Neural progenitor cell (in vitro differentiated cells): ENCODE data around the gene RBM15. TPM values are rescaled to one million over a fixed set of nuclear protein-coding genes. Genes with fewer than 3 reads are reported as not detected.
A peak's percentile ranks its signal among the peaks of the same experiment; 100 is the strongest.

Experiments
- DNase-seq: peaks from one replicate; pipeline ENCODE4 v3.0.0-alpha.2; 2016; ENCODE audit warnings: low spot score
- H2AFZ ChIP-seq: fragments of 200-600 bp; sonication (generic); replicated peaks from 2 replicates; pipeline ENCODE4 v1.6.1; 2016; ENCODE audit warnings: antibody characterized with exemption
- H3F3A ChIP-seq: fragments of 200-600 bp; sonication (generic); 2 replicates; pipeline ENCODE4 v1.6.1; 2016; ENCODE audit warnings: antibody characterized with exemption, low read depth
- H3K27ac ChIP-seq: fragments of 200-600 bp; sonication (generic); 2 replicates; pipeline ENCODE4 v1.5.1; 2016; ENCODE audit warnings: mild to moderate bottlenecking
- H3K27me3 ChIP-seq: fragments of 200-600 bp; sonication (generic); 2 replicates; pipeline ENCODE4 v1.6.1; 2016; ENCODE audit warnings: mild to moderate bottlenecking, moderate library complexity
- H3K36me3 ChIP-seq: fragments of 200-600 bp; sonication (generic); 2 replicates; pipeline ENCODE4 v1.5.1; 2016
- H3K4me1 ChIP-seq: fragments of 200-600 bp; sonication (generic); 2 replicates; pipeline ENCODE4 v1.6.1; 2016; ENCODE audit warnings: mixed run types
- H3K4me2 ChIP-seq: fragments of 200-600 bp; sonication (generic); 2 replicates; pipeline ENCODE4 v1.6.1; 2016
- H3K4me3 ChIP-seq: fragments of 200-600 bp; sonication (generic); 2 replicates; pipeline ENCODE4 v1.5.1; 2016
- H3K79me2 ChIP-seq: fragments of 200-600 bp; sonication (generic); 2 replicates; pipeline ENCODE4 v1.6.1; 2016; ENCODE audit warnings: low read depth
- H3K9ac ChIP-seq: fragments of 200-600 bp; sonication (generic); 2 replicates; pipeline ENCODE4 v1.6.1; 2016
- H3K9me3 ChIP-seq: fragments of 200-600 bp; sonication (generic); 2 replicates; pipeline ENCODE4 v1.5.1; 2016; ENCODE audit warnings: low read depth
- H4K20me1 ChIP-seq: fragments of 200-600 bp; sonication (generic); 2 replicates; pipeline ENCODE4 v1.6.1; 2016; ENCODE audit warnings: low read depth
- H3K27ac Mint-ChIP-seq: 3 replicates; pipeline ENCODE4 v1.8.0; 2021; ENCODE audit warnings: mixed read lengths
- H3K27me3 Mint-ChIP-seq: 2 replicates; pipeline ENCODE4 v1.8.0; 2022; ENCODE audit warnings: low read depth, mild to moderate bottlenecking, inconsistent platforms, moderate library complexity, mixed read lengths; ENCODE audit not compliant: insufficient read depth
- H3K36me3 Mint-ChIP-seq: 3 replicates; pipeline ENCODE4 v1.8.0; 2021; ENCODE audit warnings: mixed read lengths
- H3K4me1 Mint-ChIP-seq: 3 replicates; pipeline ENCODE4 v1.8.0; 2021; ENCODE audit warnings: mixed read lengths
- H3K4me3 Mint-ChIP-seq: 3 replicates; pipeline ENCODE4 v1.8.0; 2021; ENCODE audit warnings: mild to moderate bottlenecking, moderate library complexity, mixed read lengths
- H3K9me3 Mint-ChIP-seq: 3 replicates; pipeline ENCODE4 v1.8.0; 2020; ENCODE audit warnings: mixed read lengths
- EZH2 ChIP-seq: fragments of 200-600 bp; sonication (generic); IDR thresholded peaks from 2 replicates; pipeline ENCODE4 v1.6.1; 2017; ENCODE audit warnings: antibody characterized with exemption, mild to moderate bottlenecking, moderate library complexity
- EZH2phosphoT487 ChIP-seq: fragments of 200-600 bp; sonication (generic); IDR thresholded peaks from 2 replicates; pipeline ENCODE4 v1.6.1; 2017; ENCODE audit warnings: antibody characterized with exemption
- total RNA-seq: library from RNA; depleted of rRNA; stranded (reverse); fragments of >200 nt; gene quantifications from 2 replicates; pipeline ENCODE4 v1.2.3, GENCODE V29; 2015; ENCODE audit warnings: low replicate concordance
- TF ChIP-seq, protein P1 (sequence below): fragments of 200-600 bp; sonication (generic); IDR thresholded peaks from 2 replicates; pipeline ENCODE4 v1.5.1; 2017; ENCODE audit warnings: antibody characterized with exemption, mild to moderate bottlenecking

The RBM15 gene
- total RNA-seq, 1 donor from 2014 or later: 66.9 TPM

DNA sequence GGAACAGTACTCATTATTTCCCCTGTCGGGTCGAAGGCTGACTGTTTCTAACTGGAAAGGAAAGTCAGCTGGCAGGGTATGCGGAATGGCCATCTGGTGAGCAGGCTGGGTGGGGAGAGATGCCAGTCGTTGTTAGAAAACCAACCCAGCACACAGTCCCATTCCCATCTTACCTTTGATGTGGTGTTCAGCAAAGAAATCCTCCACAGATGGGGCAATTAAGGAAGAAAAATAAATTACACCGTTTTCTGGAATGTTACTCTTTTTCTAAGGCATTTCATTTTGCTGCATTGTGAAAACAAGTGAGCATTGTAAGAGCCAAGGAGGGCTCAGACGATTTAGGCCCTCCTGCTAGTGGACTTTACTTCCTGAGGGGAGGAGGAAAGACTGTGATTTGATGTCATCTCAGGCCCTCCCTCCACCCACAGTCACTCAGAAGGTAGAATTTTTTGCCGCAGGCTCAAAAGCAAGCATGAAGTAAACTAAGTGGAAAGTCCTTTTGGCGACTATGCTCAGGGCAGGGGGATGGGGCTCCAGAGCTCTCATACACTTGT lies 51.6 kb downstream of the RBM15 start, which contains the start of gene SLC16A4:
SLC16A4 (minus strand) TSS at position 335 of the 554 bp plus-strand sequence. CDS start 1,703 bp downstream, outside the sequence.
- no peak within 1 kb of the TSS for H3K4me3 Mint-ChIP-seq
- Histone ChIP-seq H3K9ac (no peak within 1 kb of the TSS), H3K27ac (no peak within 1 kb of the TSS)

GRCh38 chr1:110393286-110393685 lies 54.1 kb downstream of the RBM15 start:
- peaks cover 12% of the 10 kb centered on the region for H3K4me1 ChIP-seq
- no peak overlapping the region for H3K9ac ChIP-seq
- peaks cover 10% of the 10 kb centered on the region for H3K4me1 Mint-ChIP-seq
- H3K4me3 ChIP-seq: no peak overlapping the region
- no peaks in the 10 kb centered on the region for H3K79me2 ChIP-seq
- no peaks in the 10 kb centered on the region for H3K9me3 ChIP-seq
- H3K4me2 ChIP-seq: no peak overlapping the region
- H4K20me1 ChIP-seq: no peaks in the 10 kb centered on the region
- no peaks in the 10 kb centered on the region for H3F3A ChIP-seq
- H3K27ac ChIP-seq: no peak overlapping the region
- peaks cover 3% of the 10 kb centered on the region for H3K27me3 Mint-ChIP-seq
- no peaks in the 10 kb centered on the region for H3K27me3 ChIP-seq
- no peaks in the 10 kb centered on the region for H3K36me3 ChIP-seq
- H3K27ac Mint-ChIP-seq: no peak overlapping the region
- peaks cover 12% of the 10 kb centered on the region for H3K36me3 Mint-ChIP-seq
- H2AFZ ChIP-seq: no peak overlapping the region
- no peaks in the 10 kb centered on the region for H3K9me3 Mint-ChIP-seq
- TF ChIP-seq EZH2 (no peak), EZH2phosphoT487 (no peak)
- TF ChIP-seq, protein P1, sequence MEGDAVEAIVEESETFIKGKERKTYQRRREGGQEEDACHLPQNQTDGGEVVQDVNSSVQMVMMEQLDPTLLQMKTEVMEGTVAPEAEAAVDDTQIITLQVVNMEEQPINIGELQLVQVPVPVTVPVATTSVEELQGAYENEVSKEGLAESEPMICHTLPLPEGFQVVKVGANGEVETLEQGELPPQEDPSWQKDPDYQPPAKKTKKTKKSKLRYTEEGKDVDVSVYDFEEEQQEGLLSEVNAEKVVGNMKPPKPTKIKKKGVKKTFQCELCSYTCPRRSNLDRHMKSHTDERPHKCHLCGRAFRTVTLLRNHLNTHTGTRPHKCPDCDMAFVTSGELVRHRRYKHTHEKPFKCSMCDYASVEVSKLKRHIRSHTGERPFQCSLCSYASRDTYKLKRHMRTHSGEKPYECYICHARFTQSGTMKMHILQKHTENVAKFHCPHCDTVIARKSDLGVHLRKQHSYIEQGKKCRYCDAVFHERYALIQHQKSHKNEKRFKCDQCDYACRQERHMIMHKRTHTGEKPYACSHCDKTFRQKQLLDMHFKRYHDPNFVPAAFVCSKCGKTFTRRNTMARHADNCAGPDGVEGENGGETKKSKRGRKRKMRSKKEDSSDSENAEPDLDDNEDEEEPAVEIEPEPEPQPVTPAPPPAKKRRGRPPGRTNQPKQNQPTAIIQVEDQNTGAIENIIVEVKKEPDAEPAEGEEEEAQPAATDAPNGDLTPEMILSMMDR: no peak
- no peak for DNase-seq
- no peak overlapping the region for H3K4me3 Mint-ChIP-seq

More for the DNA sequence above, 51.6 kb downstream of the RBM15 start, which contains the start of gene SLC16A4:
- H4K20me1 ChIP-seq: no peaks in the 10 kb centered on the region
- TF ChIP-seq EZH2 (no peak), EZH2phosphoT487 (no peak)
- TF ChIP-seq, protein P1: no peak
- no peak within 1 kb of the TSS for H3K4me3 ChIP-seq
- H3K4me2 ChIP-seq: peak within 1 kb of the TSS; percentile 1
- no peaks in the 10 kb centered on the region for H3K36me3 ChIP-seq
- DNase-seq: peak; percentile 25
- no peaks in the 10 kb centered on the region for H3K9me3 ChIP-seq
- Mint-ChIP-seq H3K36me3 (peaks cover 9% of the 10 kb centered on the region), H3K9me3 (no peaks in the 10 kb centered on the region), H3K27me3 (peaks cover 3% of the 10 kb centered on the region), H3K27ac (peak within 1 kb of the TSS; percentile 80), H3K4me1 (peaks cover 10% of the 10 kb centered on the region)
- no peaks in the 10 kb centered on the region for H3K27me3 ChIP-seq
- H3F3A ChIP-seq: no peaks in the 10 kb centered on the region
- H3K4me1 ChIP-seq: peaks cover 12% of the 10 kb centered on the region
- no peaks in the 10 kb centered on the region for H3K79me2 ChIP-seq
- no peak within 1 kb of the TSS for H2AFZ ChIP-seq

GRCh38 chr1:110393691-110394492 lies 54.7 kb downstream of the RBM15 start:
- H3K4me3 ChIP-seq: no peak overlapping the region
- no peaks in the 10 kb centered on the region for H4K20me1 ChIP-seq
- no peak overlapping the region for H3K27ac Mint-ChIP-seq
- H2AFZ ChIP-seq: no peak overlapping the region
- no peaks in the 10 kb centered on the region for H3K9me3 ChIP-seq
- no peaks in the 10 kb centered on the region for H3K27me3 ChIP-seq
- DNase-seq: no peak
- H3F3A ChIP-seq: no peaks in the 10 kb centered on the region
- H3K27ac ChIP-seq: no peak overlapping the region
- H3K36me3 ChIP-seq: no peaks in the 10 kb centered on the region
- peaks cover 13% of the 10 kb centered on the region for H3K36me3 Mint-ChIP-seq
- TF ChIP-seq EZH2phosphoT487: no peak
- TF ChIP-seq EZH2: no peak
- H3K4me1 ChIP-seq: peaks cover 12% of the 10 kb centered on the region
- no peaks in the 10 kb centered on the region for H3K9me3 Mint-ChIP-seq
- no peak overlapping the region for H3K4me3 Mint-ChIP-seq
- H3K4me2 ChIP-seq: no peak overlapping the region
- peaks cover 3% of the 10 kb centered on the region for H3K27me3 Mint-ChIP-seq
- H3K9ac ChIP-seq: no peak overlapping the region
- H3K79me2 ChIP-seq: no peaks in the 10 kb centered on the region
- H3K4me1 Mint-ChIP-seq: peaks cover 10% of the 10 kb centered on the region

GRCh38 chr1:110394493-110394820 lies 55.3 kb downstream of the RBM15 start:
- Histone ChIP-seq H3K4me3 (no peak overlapping the region), H3K9ac (no peak overlapping the region), H2AFZ (no peak overlapping the region), H4K20me1 (no peaks in the 10 kb centered on the region), H3K4me1 (peaks cover 12% of the 10 kb centered on the region), H3K9me3 (no peaks in the 10 kb centered on the region), H3K36me3 (no peaks in the 10 kb centered on the region), H3K4me2 (no peak overlapping the region), H3K27ac (no peak overlapping the region), H3K79me2 (no peaks in the 10 kb centered on the region), H3K27me3 (no peaks in the 10 kb centered on the region), H3F3A (no peaks in the 10 kb centered on the region)
- TF ChIP-seq EZH2phosphoT487 (no peak), EZH2 (no peak)
- TF ChIP-seq, protein P1: no peak
- Mint-ChIP-seq H3K4me1 (peaks cover 10% of the 10 kb centered on the region), H3K27me3 (peaks cover 3% of the 10 kb centered on the region), H3K4me3 (no peak overlapping the region), H3K9me3 (no peaks in the 10 kb centered on the region), H3K27ac (no peak overlapping the region), H3K36me3 (peaks cover 13% of the 10 kb centered on the region)
- no peak for DNase-seq
